Mucosa of descending colon (tissue), 3 donors: ENCODE measurements around the gene MFSD8. TPM values are rescaled to one million over a fixed set of nuclear protein-coding genes. Genes with fewer than 3 reads are reported as not detected.
A peak's percentile ranks its signal among the peaks of the same experiment; 100 is the strongest.
"Not testable (repeated sequence)": the region's sequence is repeated elsewhere in the genome, so short reads cannot be mapped to it uniquely, and the experiment has no call there.

Experiments
- ATAC-seq: fragments of 200-7000 bp; cut with Tn5 transposase; one replicate; pipeline ENCODE4 v1.9.1; 2020; ENCODE audit warnings: mild to moderate bottlenecking, moderate library complexity
- DNase-seq, 3 donors: peaks; one replicate each; pipeline ENCODE4 v3.0.0-alpha.2; 2020
- H3K36me3 ChIP-seq: fragments of 200-600 bp; one replicate; pipeline ENCODE4 v1.8.0; 2021; ENCODE audit warnings: low read depth, mild to moderate bottlenecking
- H3K4me1 ChIP-seq: fragments of 200-600 bp; one replicate; pipeline ENCODE4 v1.8.0; 2021; ENCODE audit warnings: low read depth, mild to moderate bottlenecking
- H3K4me3 ChIP-seq: fragments of 200-600 bp; one replicate; pipeline ENCODE4 v1.8.0; 2021; ENCODE audit warnings: mild to moderate bottlenecking
- H3K9me3 ChIP-seq: fragments of 200-600 bp; one replicate; pipeline ENCODE4 v1.8.0; 2021; ENCODE audit warnings: mild to moderate bottlenecking
- intact Hi-C, 2 donors: fragments of 100-400 bp; cut with DNase I in 1 of 2; cut with micrococcal nuclease in 1 of 2; formaldehyde crosslinking; loops; one replicate each; pipeline versions ENCODE4 v1.11.0 to v1.11.1; 2022; cut with DNase I, micrococcal nuclease
- long read RNA-seq, 2 donors: library from polyadenylated mRNA; unstranded; transcript quantifications; one replicate each; pipeline ENCODE4 v2.0.0, GENCODE V29; 2019 to 2021
- total RNA-seq, 3 donors: library from RNA; stranded (reverse); fragmentation: NEBNext Ultra II Directional in 2 of 3; extraction: Animal tissue kit (Norgen Biotek cat#: 25700) in 2 of 3; gene quantifications; one replicate each; pipeline versions ENCODE4 v1.2.1 to v1.2.4, GENCODE V29; 2021 to 2023
- TF ChIP-seq, protein P1 (sequence below): fragments of 200-600 bp; IDR thresholded peaks from one replicate; pipeline ENCODE4 v1.8.0; 2022; ENCODE audit warnings: antibody characterized with exemption, mild to moderate bottlenecking
- donor health status: DM: no; HTN: no; CAD: no; lungs with moderate emphysema.
- donor health status: DM: no; HTN: no; CAD: no.
- donor health status: DM: no; HTN: yes; CAD: no.

MFSD8 gene, protein sequence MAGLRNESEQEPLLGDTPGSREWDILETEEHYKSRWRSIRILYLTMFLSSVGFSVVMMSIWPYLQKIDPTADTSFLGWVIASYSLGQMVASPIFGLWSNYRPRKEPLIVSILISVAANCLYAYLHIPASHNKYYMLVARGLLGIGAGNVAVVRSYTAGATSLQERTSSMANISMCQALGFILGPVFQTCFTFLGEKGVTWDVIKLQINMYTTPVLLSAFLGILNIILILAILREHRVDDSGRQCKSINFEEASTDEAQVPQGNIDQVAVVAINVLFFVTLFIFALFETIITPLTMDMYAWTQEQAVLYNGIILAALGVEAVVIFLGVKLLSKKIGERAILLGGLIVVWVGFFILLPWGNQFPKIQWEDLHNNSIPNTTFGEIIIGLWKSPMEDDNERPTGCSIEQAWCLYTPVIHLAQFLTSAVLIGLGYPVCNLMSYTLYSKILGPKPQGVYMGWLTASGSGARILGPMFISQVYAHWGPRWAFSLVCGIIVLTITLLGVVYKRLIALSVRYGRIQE
- total RNA-seq = 10 to 100 TPM; 24.6 to 30.6 (median 27.9) TPM
- long read RNA-seq, donor 1, full-length matches to known transcripts = 10 of 13 reads
- long read RNA-seq, donor 1, partial matches to known transcripts = 0 of 13 reads
- long read RNA-seq, donor 1, other reads (novel, unspliced or antisense) = 3 of 13 reads
- long read RNA-seq, donor 2, full-length matches to known transcripts = 5 of 7 reads
- long read RNA-seq, donor 2, partial matches to known transcripts = 1 of 7 reads
- long read RNA-seq, donor 2, other reads (novel, unspliced or antisense) = 1 of 7 reads

DNA sequence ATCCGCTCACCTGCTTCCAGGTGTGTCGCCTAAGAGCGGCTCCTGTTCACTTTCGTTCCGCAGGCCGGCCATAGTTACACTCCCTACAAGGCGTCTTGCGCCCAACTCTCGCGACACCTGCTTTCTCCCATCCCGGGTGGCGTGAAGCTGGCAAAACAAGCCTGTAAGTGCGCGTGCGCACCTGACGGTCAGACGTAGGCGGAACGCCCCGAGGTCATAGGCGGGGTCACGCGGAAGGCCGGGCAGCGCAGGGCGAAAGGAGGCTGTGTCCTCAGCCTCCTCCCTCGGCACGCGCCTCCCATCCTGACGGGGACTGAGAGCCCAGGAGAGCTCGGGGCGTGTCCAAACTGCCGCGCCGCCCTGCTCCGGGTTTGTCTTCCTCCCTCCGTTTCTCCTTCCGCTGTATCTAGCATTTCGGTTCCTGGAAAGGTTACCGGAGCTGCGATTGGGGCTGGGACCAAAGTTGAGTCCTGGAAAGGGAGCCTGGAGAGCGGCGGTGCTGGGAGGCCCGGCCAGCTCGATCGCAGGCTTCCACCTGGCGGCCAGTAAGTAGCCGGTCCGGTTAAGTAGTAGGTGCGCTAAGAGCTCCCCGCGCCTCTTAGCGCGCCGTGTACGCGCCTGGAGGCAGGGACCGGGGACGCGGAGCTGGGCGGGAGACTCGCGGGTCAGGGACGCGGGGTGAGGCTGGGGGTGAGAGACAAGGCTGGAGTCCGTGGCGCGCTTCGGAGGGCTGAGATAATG is at the start of gene MFSD8, which contains the start of gene ABHD18:
MFSD8 (minus strand) TSS at position 112 of the 741 bp plus-strand sequence; CDS start at position 72, 40 bp downstream.
ABHD18 (plus strand) TSS at position 345 of the 741 bp plus-strand sequence. CDS start 17,550 bp downstream, outside the sequence.
- intact Hi-C loops = no loop called here
- Histone ChIP-seq H3K9me3 (no peaks in the 10 kb centered on the region), H3K4me3 (peak within 1 kb of the TSS; percentile 90), H3K36me3 (peaks cover 5% of the 10 kb centered on the region), H3K4me1 (no peaks in the 10 kb centered on the region)
- DNase-seq (peak; percentile 100), ATAC-seq (peak; percentile 98)
- TF ChIP-seq, protein P1, sequence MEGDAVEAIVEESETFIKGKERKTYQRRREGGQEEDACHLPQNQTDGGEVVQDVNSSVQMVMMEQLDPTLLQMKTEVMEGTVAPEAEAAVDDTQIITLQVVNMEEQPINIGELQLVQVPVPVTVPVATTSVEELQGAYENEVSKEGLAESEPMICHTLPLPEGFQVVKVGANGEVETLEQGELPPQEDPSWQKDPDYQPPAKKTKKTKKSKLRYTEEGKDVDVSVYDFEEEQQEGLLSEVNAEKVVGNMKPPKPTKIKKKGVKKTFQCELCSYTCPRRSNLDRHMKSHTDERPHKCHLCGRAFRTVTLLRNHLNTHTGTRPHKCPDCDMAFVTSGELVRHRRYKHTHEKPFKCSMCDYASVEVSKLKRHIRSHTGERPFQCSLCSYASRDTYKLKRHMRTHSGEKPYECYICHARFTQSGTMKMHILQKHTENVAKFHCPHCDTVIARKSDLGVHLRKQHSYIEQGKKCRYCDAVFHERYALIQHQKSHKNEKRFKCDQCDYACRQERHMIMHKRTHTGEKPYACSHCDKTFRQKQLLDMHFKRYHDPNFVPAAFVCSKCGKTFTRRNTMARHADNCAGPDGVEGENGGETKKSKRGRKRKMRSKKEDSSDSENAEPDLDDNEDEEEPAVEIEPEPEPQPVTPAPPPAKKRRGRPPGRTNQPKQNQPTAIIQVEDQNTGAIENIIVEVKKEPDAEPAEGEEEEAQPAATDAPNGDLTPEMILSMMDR = no peak

DNA sequence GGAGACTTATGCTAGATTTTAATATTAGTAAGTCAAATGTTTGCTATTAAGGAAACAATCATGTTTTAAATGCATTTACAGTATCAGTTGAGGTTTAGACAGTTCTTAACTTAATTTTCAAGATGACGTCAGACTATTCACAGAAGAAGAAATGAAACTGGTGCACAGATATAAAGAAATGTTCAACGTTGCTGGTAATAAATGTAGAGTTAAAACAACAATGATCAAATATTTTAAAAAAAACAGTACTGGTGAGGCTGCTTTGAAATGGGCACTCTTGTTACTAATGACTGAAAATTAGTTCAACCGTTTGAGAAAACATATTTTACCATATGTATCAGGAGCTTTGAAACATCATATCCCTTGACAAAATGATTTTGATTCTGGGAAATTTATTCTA is 44.5 kb upstream of the MFSD8 start:
- TF ChIP-seq, protein P1 = no peak
- no peak for DNase-seq
- Histone ChIP-seq H3K36me3 (no peaks in the 10 kb centered on the region), H3K4me3 (no peak overlapping the region), H3K4me1 (no peaks in the 10 kb centered on the region), H3K9me3 (no peaks in the 10 kb centered on the region)
- intact Hi-C loops = no loop called here
- no peak for ATAC-seq

DNA sequence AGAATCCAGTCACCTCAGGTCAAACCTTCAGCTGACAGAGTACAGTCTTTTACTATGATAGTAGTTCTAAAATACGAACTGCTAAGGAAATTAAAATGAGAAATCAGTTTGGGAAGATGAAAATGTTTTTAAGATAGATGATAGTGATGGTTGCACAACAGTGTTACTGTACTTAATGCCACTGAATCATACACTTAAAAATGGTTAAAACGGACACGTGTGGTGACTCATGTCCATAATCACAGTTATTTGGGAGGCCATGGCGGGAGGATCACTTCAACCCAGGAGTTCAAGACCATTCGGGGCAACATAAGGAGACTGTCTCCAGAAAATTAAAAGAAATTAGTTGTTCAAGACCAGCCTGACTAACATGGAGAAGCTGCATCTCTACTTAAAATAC is 41.6 kb upstream of the MFSD8 start:
- TF ChIP-seq, protein P1 = no peak
- intact Hi-C loops = no loop called here
- Histone ChIP-seq H3K9me3 (no peaks in the 10 kb centered on the region), H3K4me1 (no peaks in the 10 kb centered on the region), H3K4me3 (no peak overlapping the region), H3K36me3 (no peaks in the 10 kb centered on the region)
- DNase-seq (no peak), ATAC-seq (no peak)

DNA sequence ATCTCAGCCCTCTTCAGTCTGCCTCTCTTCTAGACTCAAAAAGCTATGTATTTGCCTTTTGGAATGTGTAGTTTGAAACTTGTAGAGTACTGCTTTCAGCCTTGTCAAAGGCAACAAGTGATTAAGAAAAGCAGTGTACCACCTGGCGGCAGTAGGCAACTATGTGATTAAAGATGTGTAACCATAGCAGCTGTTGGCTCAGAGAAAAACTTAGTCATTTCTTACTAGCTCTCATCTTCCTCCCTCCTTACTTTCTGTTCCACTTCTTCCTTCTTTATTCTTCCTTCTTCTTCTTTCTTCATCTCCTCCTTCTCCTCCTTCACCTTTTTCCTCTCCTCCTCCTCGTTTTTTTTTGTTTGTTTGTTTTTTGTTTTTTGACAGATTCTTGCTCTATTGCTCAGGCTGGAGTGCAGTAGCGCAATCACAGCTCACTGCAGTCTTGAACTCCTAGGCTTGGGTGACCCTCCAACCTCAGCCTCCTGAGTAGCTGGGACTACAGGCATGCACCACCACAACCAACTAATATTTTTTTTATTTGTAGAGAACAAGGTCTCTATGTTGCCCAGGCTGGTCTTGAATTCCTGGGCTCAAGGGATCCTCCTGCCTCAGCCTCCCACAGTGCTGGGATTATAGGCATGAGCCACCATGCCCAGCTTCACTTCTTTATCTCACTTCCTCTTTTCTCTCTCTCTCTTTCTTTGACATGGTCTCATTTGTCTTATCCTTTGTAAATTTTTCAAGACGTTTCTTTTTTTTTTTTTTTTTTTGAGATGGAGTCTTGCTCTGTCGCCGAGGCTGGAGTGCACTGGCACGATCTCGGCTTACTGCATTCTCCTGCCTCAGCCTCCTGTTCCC is 32.8 kb upstream of the MFSD8 start:
- TF ChIP-seq, protein P1 = no peak
- ATAC-seq (peak; percentile 8), DNase-seq (no peak)
- H3K36me3 ChIP-seq = no peaks in the 10 kb centered on the region
- H3K9me3 ChIP-seq = peaks cover 16% of the 10 kb centered on the region
- intact Hi-C loops = no loop called here
- H3K4me1 ChIP-seq = no peaks in the 10 kb centered on the region
- H3K4me3 ChIP-seq = no peak overlapping the region

DNA sequence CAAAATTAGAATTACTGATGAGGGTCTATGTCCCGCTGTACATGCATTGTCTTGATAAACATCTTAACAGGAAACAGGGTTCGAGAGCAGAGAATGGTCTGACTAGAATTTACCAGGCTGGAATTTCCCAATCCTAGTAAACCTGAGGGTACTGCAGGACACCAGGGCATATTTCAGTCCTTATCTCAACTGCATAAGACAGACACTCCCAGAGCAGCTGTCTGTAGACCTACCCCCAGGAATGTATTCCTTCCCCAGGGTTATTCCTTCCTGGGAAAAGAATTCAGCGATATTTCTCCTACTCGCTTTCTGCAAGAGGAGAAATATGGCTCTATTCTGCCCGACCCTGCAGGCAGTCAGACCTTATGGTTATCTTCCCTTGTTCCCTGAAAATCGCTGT is 31.5 kb upstream of the MFSD8 start:
- DNase-seq, H3K4me1 ChIP-seq, intact Hi-C loops, ATAC-seq, H3K36me3 ChIP-seq, H3K4me3 ChIP-seq: not testable (repeated sequence)
- peaks cover 16% of the 10 kb centered on the region for H3K9me3 ChIP-seq
